Stomach (tissue), 9 donors: Measurements from ENCODE around the gene DNAJA3. TPM values are rescaled to one million over a fixed set of nuclear protein-coding genes. Genes with fewer than 3 reads are reported as not detected.

Experiments used
- DNase-seq, 2 donors: peaks; one replicate each; pipeline versions ENCODE4 v3.0.0 to v3.0.0-alpha.2; 2013 to 2019
- H3K27ac ChIP-seq, 5 donors: fragments of 200-600 bp in 4 of 5; sonication (generic) in 4 of 5; one replicate each; pipeline ENCODE4 v1.5.1; 2013 to 2019; ENCODE audit warnings: mild to moderate bottlenecking in 1 of 5, moderate library complexity in 1 of 5
- H3K27me3 ChIP-seq, 3 donors: fragments of 200-600 bp; sonication (generic); one replicate each; pipeline ENCODE4 v1.5.1; 2017 to 2019; ENCODE audit warnings: mixed run types in 1 of 3
- H3K36me3 ChIP-seq, 4 donors: fragments of 200-600 bp; sonication (generic); 1 replicate in 3 of 4; 2 replicates in 1 of 4; pipeline ENCODE4 v1.5.1; 2016 to 2019
- H3K4me1 ChIP-seq, 4 donors: fragments of 200-600 bp; sonication (generic); one replicate each; pipeline ENCODE4 v1.5.1; 2016 to 2019
- H3K4me3 ChIP-seq, 4 donors: fragments of 200-600 bp; sonication (generic) in 3 of 4; one replicate each; pipeline ENCODE4 v1.5.1; 2016 to 2019; ENCODE audit warnings: mild to moderate bottlenecking in 1 of 4
- H3K9me3 ChIP-seq, 4 donors: fragments of 200-600 bp; sonication (generic); one replicate each; pipeline ENCODE4 v1.5.1; 2016 to 2019
- CTCF ChIP-seq, 7 experiments: fragments of 450-650 bp in 4 of 7; fragments of 200-600 bp in 3 of 7; sonication (generic) in 3 of 7; IDR thresholded peaks; one replicate each; pipeline ENCODE4 v1.5.1; 2016 to 2019; ENCODE audit warnings: antibody characterized with exemption in 7 of 7, control low read depth in 2 of 7, mild to moderate bottlenecking in 1 of 7
- EP300 ChIP-seq: sonication (generic); formaldehyde crosslinking; IDR thresholded peaks from one replicate; pipeline ENCODE4 v1.6.1; 2017; ENCODE audit warnings: antibody characterized with exemption
- POLR2A ChIP-seq, 4 donors: fragments of 450-650 bp; IDR thresholded peaks; one replicate each; pipeline ENCODE4 v1.6.1; 2016; ENCODE audit warnings: antibody characterized with exemption in 4 of 4, control low read depth in 2 of 4, mild to moderate bottlenecking in 1 of 4, moderate library complexity in 1 of 4
- POLR2AphosphoS5 ChIP-seq, 3 donors: sonication (generic); formaldehyde crosslinking; IDR thresholded peaks; one replicate each; pipeline ENCODE4 v1.6.1; 2016; ENCODE audit warnings: antibody characterized with exemption in 3 of 3
- WGBS, 5 donors: extraction: QIAGEN DNeasy Blood & Tissue Kit in 3 of 5; methylation state at CpG; one replicate each; pipeline versions ENCODE4 v1.1.5 to v1.1.7; 2013 to 2018; 5-methylcytosine and 5-hydroxymethylcytosine counted together
- intact Hi-C: fragments of 100-400 bp; cut with DNase I; formaldehyde crosslinking; loops from one replicate; pipeline ENCODE4 v1.15.1; 2023; ENCODE audit warnings: low total_unique reads
- polyA plus RNA-seq, 3 donors: library from polyadenylated mRNA; stranded (reverse); fragments of 200-250 nt; gene quantifications; one replicate each; pipeline ENCODE4 v1.2.3, GENCODE V29; 2013
- total RNA-seq, 5 donors: library from RNA; depleted of rRNA; stranded (reverse); fragments of >200 nt; gene quantifications; one replicate each; pipeline versions ENCODE4 v1.1.0 to v1.2.3, GENCODE V29; 2014 to 2016
- donor health status: healthy with polysubstance abuse.
- donor health status: Bipolar disorder and iron deficiency.
- donor health status: healthy.

The DNAJA3 gene
- total and polyA plus RNA-seq, 8 donors, result 18.8 to 53.0 (median 29.2) TPM

GRCh38 chr16:4498546-4499195, 73.0 kb downstream of the DNAJA3 start:
- no peak for TF ChIP-seq CTCF (IDR thresholded peaks at IDR 0.05)
- peak in 1 of 3 donors; percentile 10 for TF ChIP-seq POLR2AphosphoS5 (IDR thresholded peaks at IDR 0.05)
- Histone ChIP-seq H3K27me3 (no peaks in the 10 kb centered on the region), H3K9me3 (no peaks in the 10 kb centered on the region), H3K4me1 (peaks cover 63 to 99% (median 82%) of the 10 kb centered on the region in 4 donors), H3K4me3 (no peak overlapping the region), H3K36me3 (peaks cover 4 to 17% (median 12%) of the 10 kb centered on the region in 4 donors), H3K27ac (peak overlapping the region; percentile 72 to 86 (median 85))
- 30 to 62% (median 47%) methylated on average over 6 to 8 of the region's 8 CpGs for WGBS, 5 donors
- DNase-seq, result no peak
- intact Hi-C loops, result no loop called here

GRCh38 chr16:4499196-4499555, 73.5 kb downstream of the DNAJA3 start:
- H3K9me3 ChIP-seq, result no peaks in the 10 kb centered on the region
- intact Hi-C loops, result no loop called here
- H3K36me3 ChIP-seq, result peaks cover 4 to 16% (median 12%) of the 10 kb centered on the region in 4 donors
- H3K27me3 ChIP-seq, result no peaks in the 10 kb centered on the region
- H3K4me3 ChIP-seq, result no peak overlapping the region
- DNase-seq, result no peak
- peak overlapping the region; percentile 72 to 86 (median 85) for H3K27ac ChIP-seq
- TF ChIP-seq POLR2AphosphoS5 (IDR thresholded peaks at IDR 0.05), result no peak
- 74 to 88% (median 86%) methylated on average over 4 of the region's 4 CpGs for WGBS, 5 donors
- peaks cover 61 to 99% (median 82%) of the 10 kb centered on the region in 4 donors for H3K4me1 ChIP-seq

GRCh38 chr16:4500272-4500671, 74.6 kb downstream of the DNAJA3 start:
- Histone ChIP-seq H3K4me1 (peaks cover 56 to 99% (median 80%) of the 10 kb centered on the region in 4 donors), H3K27me3 (no peaks in the 10 kb centered on the region), H3K9me3 (no peaks in the 10 kb centered on the region), H3K4me3 (no peak overlapping the region), H3K27ac (peak overlapping the region; percentile 85 to 92 (median 91)), H3K36me3 (peaks cover 4 to 16% (median 12%) of the 10 kb centered on the region in 4 donors)
- WGBS, 5 donors, result 12 to 42% (median 21%) methylated on average over 3 of the region's 3 CpGs
- TF ChIP-seq POLR2A (IDR thresholded peaks at IDR 0.05), result no peak
- peak in 2 of 3 donors; percentile 62 to 73 for TF ChIP-seq POLR2AphosphoS5 (IDR thresholded peaks at IDR 0.05)
- DNase-seq, result peak; percentile 47 to 67
- intact Hi-C loops, result no loop called here

- peak overlapping the region; percentile 85 to 92 (median 91) for H3K27ac ChIP-seq
- no peak for TF ChIP-seq CTCF (IDR thresholded peaks at IDR 0.05)
- no peak for TF ChIP-seq EP300
- TF ChIP-seq POLR2A (IDR thresholded peaks at IDR 0.05), result no peak
- TF ChIP-seq POLR2AphosphoS5 (IDR thresholded peaks at IDR 0.05), result peak in 2 of 3 donors; percentile 39 to 57
- H3K4me3 ChIP-seq, result peak overlapping the region in 2 of 4 donors; percentile 10 to 14
- no peaks in the 10 kb centered on the region for H3K27me3 ChIP-seq
- intact Hi-C loops, result no loop called here
- peaks cover 62 to 99% (median 82%) of the 10 kb centered on the region in 4 donors for H3K4me1 ChIP-seq
- peaks cover 4 to 22% (median 17%) of the 10 kb centered on the region in 4 donors for H3K36me3 ChIP-seq
- H3K9me3 ChIP-seq, result no peaks in the 10 kb centered on the region
- 18 to 20% (median 20%) methylated on average over 5 of the region's 5 CpGs for WGBS, 5 donors
- peak; percentile 76 to 88 for DNase-seq
Measured at GRCh38 chr16:4501071-4501478, 75.4 kb downstream of the DNAJA3 start.

- Histone ChIP-seq H3K4me1 (peaks cover 33 to 72% (median 55%) of the 10 kb centered on the region in 4 donors), H3K36me3 (peaks cover 38 to 52% (median 47%) of the 10 kb centered on the region in 4 donors), H3K4me3 (no peak overlapping the region), H3K9me3 (no peaks in the 10 kb centered on the region), H3K27ac (peak overlapping the region; percentile 60 to 81 (median 72)), H3K27me3 (no peaks in the 10 kb centered on the region)
- no peak for TF ChIP-seq POLR2A (IDR thresholded peaks at IDR 0.05)
- no peak for TF ChIP-seq CTCF (IDR thresholded peaks at IDR 0.05)
- TF ChIP-seq EP300, result no peak
- no peak for TF ChIP-seq POLR2AphosphoS5 (IDR thresholded peaks at IDR 0.05)
- DNase-seq, result peak; percentile 54 to 82
- intact Hi-C loops, result loop anchor here (5.0 kb wide), 1 partner anchor 37 kb away; no protein-coding TSS in a partner anchor
- 35 to 50% (median 41%) methylated on average over 13 of the region's 13 CpGs for WGBS, 5 donors
Measured at GRCh38 chr16:4505356-4506147, 79.9 kb downstream of the DNAJA3 start.
